HEK293 (cell line): ENCODE measurements around the gene P4HA3.

Experiments
- CTCF ChIA-PET: fragments of 350-600 bp; formaldehyde crosslinking; extraction: SDS; loops from one replicate; lab custom pipeline; 2021; ENCODE audit warnings: antibody characterized with exemption; lab: Yijun Ruan, JAX
- POLR2A ChIA-PET: fragments of 300-600 bp; formaldehyde crosslinking; extraction: SDS; loops from one replicate; lab custom pipeline; 2020; ENCODE audit warnings: antibody characterized with exemption, inconsistent platforms; lab: Yijun Ruan, JAX
- H3K27ac ChIP-seq: fragments of 200-500 bp; sonication (Bioruptor generic); 2 replicates; pipeline ENCODE4 v1.5.1; 2014; ENCODE audit warnings: low read depth, low read length, control low read depth, inconsistent platforms; ENCODE audit errors: extremely low read depth
- H3K36me3 ChIP-seq, 2 experiments: fragments of 200-500 bp in 1 of 2; sonication (Bioruptor generic) in 1 of 2; 1 replicate in 1 of 2; 2 replicates in 1 of 2; pipeline ENCODE4 v1.5.1; 2014 to 2017; ENCODE audit warnings: inconsistent platforms in 2 of 2, low read length in 2 of 2; ENCODE audit not compliant: control insufficient read depth in 2 of 2, insufficient read depth in 1 of 2
- H3K4me1 ChIP-seq: fragments of 200-500 bp; sonication (Bioruptor generic); 2 replicates; pipeline ENCODE4 v1.5.1; 2014; ENCODE audit warnings: mild to moderate bottlenecking, low read length, inconsistent platforms; ENCODE audit not compliant: control insufficient read depth, insufficient read depth
- H3K4me3 ChIP-seq: 2 replicates; pipeline ENCODE4 v1.5.1; 2011; ENCODE audit warnings: low read depth, mild to moderate bottlenecking, control low read depth, low read length, moderate library complexity
- H3K9me3 ChIP-seq: fragments of 200-500 bp; sonication (Bioruptor generic); 2 replicates; pipeline ENCODE4 v1.5.1; 2014; ENCODE audit warnings: low read depth, low read length, inconsistent platforms; ENCODE audit not compliant: control insufficient read depth, insufficient read depth
- FEZF1 ChIP-seq: fragments of 450-650 bp; formaldehyde crosslinking; IDR thresholded peaks from 2 replicates; pipeline ENCODE4 v1.5.1; 2016; ENCODE audit warnings: missing biosample characterization, missing genetic modification characterization
- GFI1B ChIP-seq: fragments of 450-650 bp; formaldehyde crosslinking; IDR thresholded peaks from 2 replicates; pipeline ENCODE4 v1.5.1; 2016; ENCODE audit warnings: missing biosample characterization, missing genetic modification characterization
- IKZF3 ChIP-seq: fragments of 450-650 bp; IDR thresholded peaks from 2 replicates; pipeline ENCODE4 v1.5.0; 2018; ENCODE audit warnings: missing biosample characterization, mild to moderate bottlenecking, missing genetic modification characterization, moderate library complexity
- MEIS1 ChIP-seq: sonication (generic); formaldehyde crosslinking; IDR thresholded peaks from 2 replicates; pipeline ENCODE4 v1.8.1; 2022; ENCODE audit warnings: missing genetic modification reagents, mild to moderate bottlenecking, borderline replicate concordance
- PRDM1 ChIP-seq: fragments of 450-650 bp; formaldehyde crosslinking; IDR thresholded peaks from 2 replicates; pipeline ENCODE4; 2016; ENCODE audit warnings: missing biosample characterization, missing genetic modification characterization
- RBAK ChIP-seq: fragments of 450-650 bp; formaldehyde crosslinking; IDR thresholded peaks from 2 replicates; pipeline ENCODE4 v1.5.1; 2016; ENCODE audit warnings: missing biosample characterization, missing genetic modification characterization
- SP7 ChIP-seq: fragments of 450-650 bp; formaldehyde crosslinking; IDR thresholded peaks from 2 replicates; pipeline ENCODE4 v1.5.1; 2016; ENCODE audit warnings: missing biosample characterization, missing genetic modification characterization
- YY1 ChIP-seq: fragments of 450-650 bp; formaldehyde crosslinking; IDR thresholded peaks from 2 replicates; pipeline ENCODE4 v1.5.1; 2018; ENCODE audit warnings: missing biosample characterization, missing genetic modification characterization
- ZBTB17 ChIP-seq: fragments of 450-650 bp; formaldehyde crosslinking; IDR thresholded peaks from 2 replicates; pipeline ENCODE4 v1.5.1; 2016; ENCODE audit warnings: missing biosample characterization, missing genetic modification characterization
- ZBTB20 ChIP-seq: fragments of 450-650 bp; formaldehyde crosslinking; IDR thresholded peaks from 2 replicates; pipeline ENCODE4 v1.5.1; 2016; ENCODE audit warnings: missing biosample characterization, missing genetic modification characterization
- ZBTB48 ChIP-seq: fragments of 450-650 bp; formaldehyde crosslinking; IDR thresholded peaks from 2 replicates; pipeline ENCODE4 v1.5.1; 2016; ENCODE audit warnings: missing biosample characterization, missing genetic modification characterization
- ZNF10 ChIP-seq: fragments of 450-650 bp; formaldehyde crosslinking; IDR thresholded peaks from 2 replicates; pipeline ENCODE4 v1.5.1; 2017; ENCODE audit warnings: missing biosample characterization, missing genetic modification characterization
- ZNF266 ChIP-seq: fragments of 450-650 bp; formaldehyde crosslinking; IDR thresholded peaks from 2 replicates; pipeline ENCODE4 v1.5.1; 2016; ENCODE audit warnings: missing biosample characterization, missing genetic modification characterization, low read depth
- ZNF521 ChIP-seq: fragments of 450-650 bp; formaldehyde crosslinking; IDR thresholded peaks from 2 replicates; pipeline ENCODE4 v1.5.1; 2017; ENCODE audit warnings: missing biosample characterization, mild to moderate bottlenecking, missing genetic modification characterization
- ZNF596 ChIP-seq: fragments of 450-650 bp; IDR thresholded peaks from 2 replicates; pipeline ENCODE4 v1.5.0; 2018; ENCODE audit warnings: missing biosample characterization, mild to moderate bottlenecking, missing genetic modification characterization, moderate library complexity
- ZNF664 ChIP-seq: fragments of 450-650 bp; formaldehyde crosslinking; IDR thresholded peaks from 2 replicates; pipeline ENCODE4 v1.5.1; 2016; ENCODE audit warnings: missing biosample characterization, missing genetic modification characterization
- ZNF830 ChIP-seq: fragments of 450-650 bp; IDR thresholded peaks from 2 replicates; pipeline ENCODE4 v1.5.0; 2018; ENCODE audit warnings: missing biosample characterization, missing genetic modification characterization, low read depth, mild to moderate bottlenecking, moderate library complexity
- TF ChIP-seq, protein P1 (sequence below): fragments of 450-650 bp; formaldehyde crosslinking; IDR thresholded peaks from 2 replicates; pipeline ENCODE4 v1.5.1; 2016; ENCODE audit warnings: missing biosample characterization, missing genetic modification characterization
- TF ChIP-seq, protein P2 (sequence below): fragments of 450-650 bp; formaldehyde crosslinking; IDR thresholded peaks from 2 replicates; pipeline ENCODE4 v1.5.1; 2016; ENCODE audit warnings: missing biosample characterization, missing genetic modification characterization
- TF ChIP-seq, protein P3 (sequence below): fragments of 450-650 bp; formaldehyde crosslinking; IDR thresholded peaks from 2 replicates; pipeline ENCODE4 v1.5.1; 2016; ENCODE audit warnings: missing biosample characterization, missing genetic modification characterization

P4HA3 gene

DNA sequence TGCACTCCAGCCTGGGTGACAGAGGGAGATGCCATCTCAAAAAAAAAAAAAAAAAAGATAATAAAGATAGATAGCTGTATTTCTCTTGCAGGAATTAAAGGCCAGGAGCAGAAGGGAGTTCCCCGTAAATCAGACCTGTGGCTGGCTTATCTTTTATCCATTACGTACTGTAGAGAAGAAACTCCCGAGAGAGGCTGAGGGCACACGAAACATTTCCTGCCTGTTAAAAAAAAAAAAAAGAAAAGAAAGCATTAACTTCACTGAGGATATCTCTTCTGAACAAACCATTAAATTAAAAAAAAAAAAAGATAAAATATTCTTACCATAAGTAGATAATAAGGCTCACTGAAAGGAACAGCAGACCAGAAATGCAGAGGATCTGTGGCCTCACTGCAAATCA lies 22.5 kb downstream of the P4HA3 start:
- Histone ChIP-seq H3K27ac (no peak overlapping the region), H3K4me1 (no peaks in the 10 kb centered on the region), H3K4me3 (no peak overlapping the region), H3K9me3 (no peaks in the 10 kb centered on the region), H3K36me3 (no peaks in the 10 kb centered on the region)
- ChIA-PET POLR2A (interaction anchor here (0.6 kb wide), 1 partner anchor 422 kb away, joined by 3 read pairs; no protein-coding TSS in a partner anchor), CTCF (no interaction called here)
- TF ChIP-seq ZBTB17 (tag by site-specific recombination) (no peak), ZBTB20 (tag by site-specific recombination) (no peak)
- TF ChIP-seq, protein P1, sequence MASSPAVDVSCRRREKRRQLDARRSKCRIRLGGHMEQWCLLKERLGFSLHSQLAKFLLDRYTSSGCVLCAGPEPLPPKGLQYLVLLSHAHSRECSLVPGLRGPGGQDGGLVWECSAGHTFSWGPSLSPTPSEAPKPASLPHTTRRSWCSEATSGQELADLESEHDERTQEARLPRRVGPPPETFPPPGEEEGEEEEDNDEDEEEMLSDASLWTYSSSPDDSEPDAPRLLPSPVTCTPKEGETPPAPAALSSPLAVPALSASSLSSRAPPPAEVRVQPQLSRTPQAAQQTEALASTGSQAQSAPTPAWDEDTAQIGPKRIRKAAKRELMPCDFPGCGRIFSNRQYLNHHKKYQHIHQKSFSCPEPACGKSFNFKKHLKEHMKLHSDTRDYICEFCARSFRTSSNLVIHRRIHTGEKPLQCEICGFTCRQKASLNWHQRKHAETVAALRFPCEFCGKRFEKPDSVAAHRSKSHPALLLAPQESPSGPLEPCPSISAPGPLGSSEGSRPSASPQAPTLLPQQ (tag by site-specific recombination), result no peak

DNA sequence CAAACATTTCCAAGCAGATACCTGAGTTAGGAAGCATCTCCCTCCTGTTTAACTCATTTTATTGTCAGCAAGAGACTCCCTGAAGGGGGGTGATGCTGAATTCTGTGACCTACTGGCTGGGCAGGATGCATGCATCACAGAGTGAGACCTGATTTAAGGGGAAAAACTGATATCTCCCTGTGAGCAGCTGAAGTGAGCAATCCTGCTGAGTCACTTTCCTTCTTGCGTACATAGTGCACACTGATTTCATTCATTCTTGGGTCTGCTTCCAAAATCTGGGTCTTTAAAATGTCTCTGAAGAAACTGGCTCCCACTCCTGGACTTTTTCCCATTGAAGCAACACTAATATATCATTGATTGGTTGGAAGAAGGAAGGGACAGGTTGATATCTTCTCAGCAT lies 23.3 kb downstream of the P4HA3 start:
- no peaks in the 10 kb centered on the region for H3K4me1 ChIP-seq
- ChIA-PET POLR2A (no interaction called here), CTCF (interaction anchor here (1.4 kb wide), 1 partner anchor 32 kb away, joined by 5 read pairs; no protein-coding TSS in a partner anchor)
- no peaks in the 10 kb centered on the region for H3K9me3 ChIP-seq
- no peak overlapping the region for H3K4me3 ChIP-seq
- no peak overlapping the region for H3K27ac ChIP-seq
- TF ChIP-seq GFI1B (peak; percentile 54; the same call in 1 of the 2 replicates), ZNF266 (tag by site-specific recombination) (no peak), FEZF1 (tag by site-specific recombination) (0 out of 2 replicates have a peak, but pooled peaks have one; percentile 40), ZBTB48 (no peak), YY1 (tag by site-specific recombination) (no peak)
- no peaks in the 10 kb centered on the region for H3K36me3 ChIP-seq

DNA sequence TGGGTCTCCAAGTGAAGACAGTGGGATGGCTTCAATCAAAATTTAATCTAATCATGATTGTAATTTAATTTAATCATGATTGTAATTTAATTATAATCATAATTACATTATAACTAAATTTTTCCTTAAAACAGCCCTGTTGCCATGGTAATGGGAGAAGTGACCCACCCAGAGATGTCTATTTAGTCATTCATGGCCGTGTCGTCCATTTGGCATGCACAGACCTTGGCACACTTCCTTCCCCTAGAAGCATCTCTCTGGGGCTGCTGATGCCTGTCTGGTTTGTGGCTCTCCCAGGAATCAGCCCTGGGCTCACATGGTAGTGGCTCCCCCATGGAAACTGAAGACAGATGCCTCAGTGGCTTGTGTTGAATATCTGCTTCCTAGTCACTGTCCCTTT lies 27.0 kb downstream of the P4HA3 start:
- H3K9me3 ChIP-seq, result no peaks in the 10 kb centered on the region
- TF ChIP-seq ZNF596 (tag by site-specific recombination), result no peak
- TF ChIP-seq, all 188 proteins: peak for 0
- no peaks in the 10 kb centered on the region for H3K36me3 ChIP-seq
- ChIA-PET CTCF (interaction anchor here (0.6 kb wide), 1 partner anchor 165 kb away, joined by 3 read pairs; no protein-coding TSS in a partner anchor), POLR2A (no interaction called here)
- H3K27ac ChIP-seq, result no peak overlapping the region
- H3K4me3 ChIP-seq, result no peak overlapping the region
- no peaks in the 10 kb centered on the region for H3K4me1 ChIP-seq

DNA sequence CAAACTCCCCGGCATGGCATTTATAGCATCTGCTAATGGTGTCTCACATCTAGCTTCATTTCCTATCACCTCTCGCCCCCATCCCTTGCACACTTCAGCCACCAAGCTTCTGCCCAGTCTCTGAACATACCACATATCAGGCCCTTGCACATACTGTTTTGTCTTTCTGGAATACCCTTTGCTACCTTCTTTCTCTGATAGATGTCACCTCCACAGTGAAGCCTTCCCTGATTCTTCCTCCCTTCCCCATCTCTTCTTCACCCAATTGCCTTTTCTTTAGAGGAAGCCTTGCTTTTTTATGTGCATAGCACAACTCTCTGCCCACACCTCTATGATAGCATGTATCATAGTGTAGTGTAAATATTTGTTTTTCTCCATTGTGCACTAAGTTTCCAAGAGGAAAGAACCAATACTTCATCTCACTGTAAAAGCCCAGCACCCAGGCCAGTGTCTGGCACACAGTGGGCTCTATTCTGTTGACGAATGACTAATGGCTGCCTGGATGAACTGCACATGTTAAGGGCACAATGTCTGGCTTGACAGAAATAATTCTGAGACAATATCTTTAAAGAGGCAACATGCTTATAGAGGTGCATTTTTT lies 27.8 kb downstream of the P4HA3 start:
- Histone ChIP-seq H3K36me3 (no peaks in the 10 kb centered on the region), H3K27ac (no peak overlapping the region), H3K4me3 (no peak overlapping the region), H3K9me3 (no peaks in the 10 kb centered on the region), H3K4me1 (no peaks in the 10 kb centered on the region)
- CTCF ChIA-PET, result no interaction called here
- TF ChIP-seq ZNF664 (no peak), ZNF830 (no peak), IKZF3 (no peak), SP7 (tag by site-specific recombination) (no peak), PRDM1 (tag by site-specific recombination) (no peak), ZNF521 (tag by site-specific recombination) (no peak), ZNF10 (tag by site-specific recombination) (no peak), RBAK (no peak), MEIS1 (CRISPR knock-in tag) (no peak)
- TF ChIP-seq, protein P2, sequence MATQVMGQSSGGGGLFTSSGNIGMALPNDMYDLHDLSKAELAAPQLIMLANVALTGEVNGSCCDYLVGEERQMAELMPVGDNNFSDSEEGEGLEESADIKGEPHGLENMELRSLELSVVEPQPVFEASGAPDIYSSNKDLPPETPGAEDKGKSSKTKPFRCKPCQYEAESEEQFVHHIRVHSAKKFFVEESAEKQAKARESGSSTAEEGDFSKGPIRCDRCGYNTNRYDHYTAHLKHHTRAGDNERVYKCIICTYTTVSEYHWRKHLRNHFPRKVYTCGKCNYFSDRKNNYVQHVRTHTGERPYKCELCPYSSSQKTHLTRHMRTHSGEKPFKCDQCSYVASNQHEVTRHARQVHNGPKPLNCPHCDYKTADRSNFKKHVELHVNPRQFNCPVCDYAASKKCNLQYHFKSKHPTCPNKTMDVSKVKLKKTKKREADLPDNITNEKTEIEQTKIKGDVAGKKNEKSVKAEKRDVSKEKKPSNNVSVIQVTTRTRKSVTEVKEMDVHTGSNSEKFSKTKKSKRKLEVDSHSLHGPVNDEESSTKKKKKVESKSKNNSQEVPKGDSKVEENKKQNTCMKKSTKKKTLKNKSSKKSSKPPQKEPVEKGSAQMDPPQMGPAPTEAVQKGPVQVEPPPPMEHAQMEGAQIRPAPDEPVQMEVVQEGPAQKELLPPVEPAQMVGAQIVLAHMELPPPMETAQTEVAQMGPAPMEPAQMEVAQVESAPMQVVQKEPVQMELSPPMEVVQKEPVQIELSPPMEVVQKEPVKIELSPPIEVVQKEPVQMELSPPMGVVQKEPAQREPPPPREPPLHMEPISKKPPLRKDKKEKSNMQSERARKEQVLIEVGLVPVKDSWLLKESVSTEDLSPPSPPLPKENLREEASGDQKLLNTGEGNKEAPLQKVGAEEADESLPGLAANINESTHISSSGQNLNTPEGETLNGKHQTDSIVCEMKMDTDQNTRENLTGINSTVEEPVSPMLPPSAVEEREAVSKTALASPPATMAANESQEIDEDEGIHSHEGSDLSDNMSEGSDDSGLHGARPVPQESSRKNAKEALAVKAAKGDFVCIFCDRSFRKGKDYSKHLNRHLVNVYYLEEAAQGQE, result no peak
- TF ChIP-seq, protein P3, sequence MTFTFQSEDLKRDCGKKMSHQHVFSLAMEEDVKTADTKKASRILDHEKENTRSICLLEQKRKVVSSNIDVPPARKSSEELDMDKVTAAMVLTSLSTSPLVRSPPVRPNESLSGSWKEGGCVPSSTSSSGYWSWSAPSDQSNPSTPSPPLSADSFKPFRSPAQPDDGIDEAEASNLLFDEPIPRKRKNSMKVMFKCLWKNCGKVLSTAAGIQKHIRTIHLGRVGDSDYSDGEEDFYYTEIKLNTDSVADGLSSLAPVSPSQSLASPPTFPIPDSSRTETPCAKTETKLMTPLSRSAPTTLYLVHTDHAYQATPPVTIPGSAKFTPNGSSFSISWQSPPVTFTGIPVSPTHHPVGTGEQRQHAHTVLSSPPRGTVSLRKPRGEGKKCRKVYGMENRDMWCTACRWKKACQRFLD, result no peak
- POLR2A ChIA-PET, result no interaction called here
